ENCODE results near the gene SMAD2.
A peak's percentile ranks its signal among the peaks of the same experiment; 100 is the strongest.

SMAD2 gene

DNA sequence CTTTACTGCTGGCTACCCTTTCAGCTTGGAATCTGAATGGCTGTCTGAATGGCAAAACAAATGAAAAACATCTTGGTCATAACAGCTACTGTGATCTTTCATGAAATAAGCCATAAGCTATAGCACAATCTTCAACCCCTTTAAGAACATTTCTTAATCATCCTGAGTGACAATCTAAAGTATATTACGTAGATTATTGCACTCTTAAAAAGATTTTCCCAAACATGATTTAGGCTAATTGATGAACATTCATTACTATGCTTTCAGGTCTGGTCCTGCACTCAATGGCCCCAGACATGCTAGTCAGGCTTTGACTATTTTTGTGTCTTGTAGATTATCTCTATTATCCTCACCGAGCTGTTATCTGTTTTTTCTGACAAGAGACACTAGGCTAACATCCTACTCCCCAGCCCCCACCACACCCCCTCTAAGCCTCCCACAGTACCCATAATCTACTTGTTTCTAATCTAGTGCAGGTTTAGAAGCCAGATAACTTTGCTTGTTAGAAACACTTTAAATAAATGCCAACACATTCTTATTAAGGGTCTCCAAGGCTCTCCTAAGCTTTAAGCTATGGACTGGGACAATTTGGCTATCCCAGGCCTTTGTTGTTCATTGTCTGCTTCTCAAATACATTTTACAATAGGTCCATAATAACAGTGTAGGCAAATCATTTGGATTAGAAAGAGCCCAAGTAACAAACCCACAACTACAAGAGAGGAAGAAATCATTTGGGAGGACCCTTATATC is 4.2 kb downstream of the SMAD2 start:
- no peak for DNase-seq (ENCODE audit: low read depth)
- TF ChIP-seq, protein P1, sequence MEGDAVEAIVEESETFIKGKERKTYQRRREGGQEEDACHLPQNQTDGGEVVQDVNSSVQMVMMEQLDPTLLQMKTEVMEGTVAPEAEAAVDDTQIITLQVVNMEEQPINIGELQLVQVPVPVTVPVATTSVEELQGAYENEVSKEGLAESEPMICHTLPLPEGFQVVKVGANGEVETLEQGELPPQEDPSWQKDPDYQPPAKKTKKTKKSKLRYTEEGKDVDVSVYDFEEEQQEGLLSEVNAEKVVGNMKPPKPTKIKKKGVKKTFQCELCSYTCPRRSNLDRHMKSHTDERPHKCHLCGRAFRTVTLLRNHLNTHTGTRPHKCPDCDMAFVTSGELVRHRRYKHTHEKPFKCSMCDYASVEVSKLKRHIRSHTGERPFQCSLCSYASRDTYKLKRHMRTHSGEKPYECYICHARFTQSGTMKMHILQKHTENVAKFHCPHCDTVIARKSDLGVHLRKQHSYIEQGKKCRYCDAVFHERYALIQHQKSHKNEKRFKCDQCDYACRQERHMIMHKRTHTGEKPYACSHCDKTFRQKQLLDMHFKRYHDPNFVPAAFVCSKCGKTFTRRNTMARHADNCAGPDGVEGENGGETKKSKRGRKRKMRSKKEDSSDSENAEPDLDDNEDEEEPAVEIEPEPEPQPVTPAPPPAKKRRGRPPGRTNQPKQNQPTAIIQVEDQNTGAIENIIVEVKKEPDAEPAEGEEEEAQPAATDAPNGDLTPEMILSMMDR (conservative IDR thresholded peaks at IDR 0.05; ENCODE audit: low read depth, low read length): no peak
- H3K4me3 ChIP-seq (ENCODE audit: low read depth, low read length): no peak overlapping the region

DNA sequence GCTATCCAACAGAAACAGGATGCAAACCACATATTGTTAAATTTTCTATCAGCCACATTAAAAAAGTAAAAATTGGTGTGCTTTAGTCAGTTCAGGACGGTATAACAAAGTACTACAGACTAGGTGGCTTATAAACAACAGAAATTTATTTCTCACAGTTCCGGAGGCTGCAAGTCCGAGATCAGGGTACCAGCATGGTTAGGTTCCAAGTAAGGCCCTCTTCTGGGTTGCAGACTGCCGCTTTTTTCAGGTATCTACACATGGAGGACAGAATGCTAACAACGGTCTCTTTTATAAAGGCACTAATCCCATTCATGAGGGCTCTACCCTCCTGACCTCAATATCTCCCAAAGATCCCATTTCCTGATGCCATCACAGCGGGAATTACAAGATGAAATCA is 10.5 kb downstream of the SMAD2 start:
- no peak for DNase-seq (ENCODE audit: low read depth)
- H3K4me3 ChIP-seq (ENCODE audit: low read depth, low read length): no peak overlapping the region
- TF ChIP-seq, protein P1 (conservative IDR thresholded peaks at IDR 0.05; ENCODE audit: low read depth, low read length): no peak

DNA sequence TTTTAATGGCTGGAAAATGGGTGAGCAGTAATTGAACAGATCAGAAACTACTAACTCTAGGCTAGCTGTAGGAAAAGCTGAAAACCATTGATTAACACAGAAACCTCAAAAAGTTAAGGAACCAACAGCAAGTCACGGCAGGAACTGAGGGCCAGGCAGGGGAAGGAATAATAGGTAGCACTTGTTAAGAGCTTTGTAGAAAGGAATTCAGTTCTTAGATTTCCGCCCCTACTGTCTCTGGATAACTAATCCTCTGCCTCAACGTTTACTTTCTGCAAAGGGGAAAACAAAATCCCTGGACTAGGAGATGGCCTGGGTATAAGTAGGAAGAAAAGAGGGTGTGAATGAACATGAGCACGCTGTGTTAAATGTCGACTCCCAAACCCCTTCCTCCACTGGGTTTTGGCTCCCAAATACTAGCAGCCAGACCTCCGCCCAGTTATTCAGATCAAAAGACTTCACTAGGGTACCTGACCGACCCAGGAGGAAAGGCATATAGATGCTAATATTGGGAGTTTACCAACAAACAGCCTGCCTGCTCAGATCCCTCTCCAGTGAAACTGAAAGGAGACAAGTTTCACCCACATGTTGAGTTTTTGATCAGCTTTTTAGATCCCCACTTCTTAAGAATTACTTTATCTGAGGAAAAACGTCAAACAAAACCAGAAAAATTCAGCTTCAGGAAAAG is 12.4 kb downstream of the SMAD2 start:
- DNase-seq (ENCODE audit: low read depth): no peak
- TF ChIP-seq, protein P1 (conservative IDR thresholded peaks at IDR 0.05; ENCODE audit: low read depth, low read length): no peak
- no peak overlapping the region for H3K4me3 ChIP-seq (ENCODE audit: low read depth, low read length)

DNA sequence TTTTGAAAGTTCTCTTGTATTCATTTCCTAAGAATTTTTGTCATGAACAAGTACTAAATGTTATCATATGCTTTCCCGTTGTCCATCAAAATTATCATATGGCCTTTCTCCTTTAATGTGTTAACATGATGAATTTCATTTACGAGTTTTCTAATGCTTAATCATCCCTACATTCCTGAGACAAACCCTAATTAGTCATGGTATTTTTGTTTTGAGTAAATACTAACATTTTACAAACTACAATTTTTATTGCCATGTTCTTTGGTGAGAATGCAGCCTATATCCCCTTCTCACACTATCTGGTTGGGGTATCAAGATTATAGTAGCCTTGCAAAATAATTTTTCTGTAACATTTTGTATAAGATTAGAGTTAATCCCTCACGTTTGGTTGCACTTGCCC is 14.5 kb downstream of the SMAD2 start:
- TF ChIP-seq, protein P1 (conservative IDR thresholded peaks at IDR 0.05; ENCODE audit: low read depth, low read length): no peak

DNA sequence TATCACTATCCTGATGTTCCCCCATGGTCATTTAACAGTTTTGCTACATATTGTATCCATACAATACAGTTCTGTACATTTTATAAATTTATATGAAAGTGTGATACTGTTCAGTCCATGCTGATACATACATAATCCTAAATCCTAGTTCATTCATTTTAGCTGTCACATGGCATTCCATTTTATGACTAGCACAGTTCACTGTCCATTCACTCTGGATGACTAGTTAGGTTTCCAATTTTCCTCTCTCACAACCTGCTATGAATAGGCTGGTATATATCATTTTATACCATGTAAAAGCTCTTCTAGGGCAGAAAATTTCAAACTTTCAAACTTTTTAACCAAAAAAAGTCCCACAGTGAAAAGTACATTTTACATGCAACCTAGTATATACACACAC is 15.2 kb downstream of the SMAD2 start:
- no peak overlapping the region for H3K4me3 ChIP-seq (ENCODE audit: low read depth, low read length)
- DNase-seq (ENCODE audit: low read depth): no peak
- TF ChIP-seq, protein P1 (conservative IDR thresholded peaks at IDR 0.05; ENCODE audit: low read depth, low read length): no peak

More for the DNA sequence above, 14.5 kb downstream of the SMAD2 start:
- DNase-seq (ENCODE audit: low read depth): no peak
- no peak overlapping the region for H3K4me3 ChIP-seq (ENCODE audit: low read depth, low read length)

DNA sequence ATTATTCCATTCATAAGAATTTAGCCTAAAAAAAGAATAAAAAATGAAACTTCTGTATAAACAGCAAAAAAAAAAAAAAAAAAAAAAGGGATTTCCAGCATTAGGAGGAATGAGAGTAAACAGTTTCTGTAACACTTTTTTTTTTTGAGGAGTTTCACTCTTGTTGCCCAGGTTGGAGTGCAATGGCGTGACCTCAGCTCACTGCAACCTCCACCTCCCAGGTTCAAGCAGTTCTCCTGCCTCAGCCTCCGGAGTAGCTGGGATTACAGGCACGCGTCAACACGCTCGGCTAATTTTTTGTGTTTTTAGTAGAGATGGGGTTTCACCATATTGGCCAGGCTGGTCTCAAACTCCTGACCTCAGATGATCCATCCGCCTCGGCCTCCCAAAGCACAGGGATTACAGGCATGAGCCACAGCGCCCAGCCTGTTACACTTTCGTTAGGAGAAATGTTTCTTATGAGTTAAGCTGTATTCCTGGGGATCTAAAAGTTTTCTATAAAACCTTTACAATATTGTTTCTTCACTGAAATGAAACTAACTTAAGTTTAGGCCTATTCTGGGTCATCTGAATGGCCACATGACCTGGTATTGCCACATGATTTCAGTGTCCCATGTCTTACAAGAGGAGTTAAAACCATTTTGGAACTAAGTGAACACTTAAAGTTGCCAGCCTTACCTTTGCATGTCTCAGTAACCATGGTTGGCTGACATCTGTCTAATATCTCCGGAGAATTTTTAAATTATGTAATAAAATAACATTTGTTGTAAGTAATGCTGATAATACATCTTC is 17.5 kb downstream of the SMAD2 start:
- TF ChIP-seq, protein P1 (conservative IDR thresholded peaks at IDR 0.05; ENCODE audit: low read depth, low read length): no peak
- DNase-seq (ENCODE audit: low read depth): peak; percentile 37
- H3K4me3 ChIP-seq (ENCODE audit: low read depth, low read length): no peak overlapping the region

All from choroid plexus epithelial cell (primary cell).